GM19240 (cell line): Measurements from ENCODE around the gene SAYSD1.
"Not testable (repeated sequence)": the region's sequence is repeated elsewhere in the genome, so short reads cannot be mapped to it uniquely, and the experiment has no call there.

Source experiments
- DNase-seq: peaks from one replicate; pipeline ENCODE4 v3.0.0; 2011; ENCODE audit warnings: low spot score; ENCODE audit not compliant: insufficient read length

Gene SAYSD1, protein sequence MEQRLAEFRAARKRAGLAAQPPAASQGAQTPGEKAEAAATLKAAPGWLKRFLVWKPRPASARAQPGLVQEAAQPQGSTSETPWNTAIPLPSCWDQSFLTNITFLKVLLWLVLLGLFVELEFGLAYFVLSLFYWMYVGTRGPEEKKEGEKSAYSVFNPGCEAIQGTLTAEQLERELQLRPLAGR

DNA sequence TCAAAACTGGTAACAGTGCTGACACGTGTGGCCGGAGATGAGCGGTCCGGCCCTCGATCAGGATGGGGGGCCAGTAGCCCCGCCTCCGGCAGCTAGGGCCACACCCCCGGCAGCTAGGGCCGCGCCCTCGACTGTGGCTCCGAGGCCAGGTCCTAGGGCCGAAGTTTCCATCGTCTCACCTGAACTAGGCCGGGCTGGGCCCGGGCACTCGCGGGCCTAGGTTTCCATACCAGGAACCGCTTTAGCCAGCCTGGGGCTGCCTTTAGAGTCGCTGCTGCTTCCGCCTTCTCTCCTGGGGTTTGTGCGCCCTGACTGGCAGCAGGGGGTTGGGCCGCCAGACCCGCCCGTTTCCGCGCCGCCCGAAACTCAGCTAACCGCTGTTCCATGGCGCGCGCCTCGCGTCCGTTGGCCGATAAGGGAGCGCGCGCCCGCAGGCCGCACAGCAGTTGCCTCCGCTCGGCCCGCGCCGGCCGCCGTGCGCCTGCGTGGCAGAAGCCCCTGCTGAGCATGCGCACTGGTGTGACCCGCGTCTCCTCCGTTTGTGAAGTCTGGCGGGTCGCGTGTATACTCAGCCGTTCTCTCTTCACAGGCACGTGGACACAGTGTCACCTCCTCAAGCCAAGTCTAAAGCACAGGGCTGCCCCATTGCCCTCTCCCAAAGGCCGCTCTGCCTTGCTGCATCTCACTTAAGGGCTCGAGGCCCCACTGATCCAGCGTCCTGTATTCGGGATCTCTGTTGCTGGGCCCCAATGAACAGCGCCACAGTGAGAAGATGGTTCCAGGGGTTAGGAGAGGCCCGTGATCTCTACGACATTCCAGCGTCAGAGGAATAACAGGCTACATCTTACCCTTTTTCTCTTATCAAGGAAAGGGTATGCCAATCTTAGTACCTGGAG is at the start of gene SAYSD1:
Gene SAYSD1 (minus strand): TSS at position 483 of the 896 bp plus-strand sequence. CDS start 97 bp downstream, at position 386.
- DNase-seq = peak; percentile 90

DNA sequence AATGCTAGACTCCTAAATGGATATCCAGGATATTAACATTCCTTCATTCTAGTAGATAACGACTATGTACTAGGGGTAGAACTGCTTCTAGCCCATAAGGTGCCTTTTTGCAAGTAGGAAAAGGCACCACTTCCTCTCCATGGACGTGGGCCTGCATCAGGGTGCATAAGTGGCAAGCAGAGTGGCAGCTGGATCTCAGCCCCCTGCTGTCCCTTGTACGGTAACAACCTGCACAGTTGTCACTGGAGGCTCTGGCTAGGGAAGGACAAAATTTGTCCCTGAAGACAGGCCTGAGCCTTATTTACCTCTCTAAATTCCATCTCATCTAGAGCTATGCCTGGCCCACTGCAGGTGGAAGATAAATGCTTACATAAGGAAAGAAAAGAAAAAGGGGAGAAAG is 42.5 kb upstream of the SAYSD1 start:
- no peak for DNase-seq

DNA sequence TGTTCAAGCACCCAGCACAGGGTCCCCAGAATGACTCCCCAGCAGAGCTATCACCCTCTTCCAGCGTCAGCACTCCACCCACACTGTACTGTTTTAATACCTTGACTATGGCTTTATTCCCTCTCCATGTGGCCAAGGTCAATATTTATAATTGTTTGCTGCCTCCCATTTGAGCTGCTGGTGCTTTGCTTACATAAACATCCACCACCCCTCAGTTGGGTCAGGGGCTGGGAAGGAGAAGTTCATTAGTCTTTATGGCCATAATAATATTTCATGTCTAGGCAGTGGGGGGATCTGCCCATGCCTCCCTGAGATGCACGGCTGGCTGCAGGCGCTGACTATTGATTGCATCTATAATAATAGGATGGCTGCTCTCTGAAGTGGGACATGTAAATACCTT is 41.8 kb upstream of the SAYSD1 start:
- no peak for DNase-seq

DNA sequence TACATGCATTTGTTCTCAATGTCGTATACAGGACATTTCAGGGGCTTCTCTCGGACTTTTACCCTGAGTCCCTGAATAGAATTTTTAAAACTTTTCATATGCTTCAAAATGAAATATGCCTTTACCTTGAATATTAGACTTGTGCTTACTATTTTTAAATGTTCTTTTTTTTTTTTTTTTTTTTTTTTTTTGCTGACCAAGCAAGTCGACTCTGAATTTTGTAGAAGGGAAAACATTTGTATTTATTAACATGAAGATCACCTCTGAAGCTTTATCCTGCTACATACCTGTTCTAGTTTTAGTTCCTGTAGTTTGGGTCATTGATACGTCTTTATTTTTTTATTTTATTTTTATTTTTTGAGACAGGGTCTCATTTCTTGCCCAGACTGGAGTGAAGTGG is 39.7 kb upstream of the SAYSD1 start:
- DNase-seq = no peak

DNA sequence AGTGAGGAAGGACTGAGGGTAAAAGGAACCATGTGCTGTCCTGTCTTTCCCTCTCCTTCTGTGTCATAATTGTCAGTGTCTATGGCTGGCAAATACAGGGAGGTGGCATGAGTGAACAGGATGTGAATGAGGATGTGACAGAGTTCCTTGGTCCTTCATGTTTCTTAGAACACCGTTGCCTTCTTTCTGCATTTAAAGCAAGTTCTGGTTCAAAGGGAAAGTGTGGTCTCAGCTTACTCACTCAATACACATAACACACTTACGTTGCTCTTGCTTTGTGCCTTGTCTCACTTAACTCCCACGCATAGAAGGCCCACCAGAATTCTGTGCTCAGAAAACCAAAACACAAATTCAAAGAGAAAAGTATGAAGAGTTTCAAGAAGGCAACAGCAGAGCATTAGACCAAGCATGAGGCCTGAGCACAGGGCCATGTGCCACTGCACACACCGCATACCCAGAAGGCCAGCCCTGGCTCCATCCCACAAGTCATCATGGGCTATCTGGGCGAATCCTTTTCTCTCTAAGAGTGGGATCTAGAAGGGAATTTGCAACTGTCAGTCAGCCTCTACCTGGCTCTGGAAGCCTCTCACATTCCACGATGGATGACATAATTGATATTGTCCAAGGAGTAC is 38.9 kb upstream of the SAYSD1 start:
- no peak for DNase-seq

DNA sequence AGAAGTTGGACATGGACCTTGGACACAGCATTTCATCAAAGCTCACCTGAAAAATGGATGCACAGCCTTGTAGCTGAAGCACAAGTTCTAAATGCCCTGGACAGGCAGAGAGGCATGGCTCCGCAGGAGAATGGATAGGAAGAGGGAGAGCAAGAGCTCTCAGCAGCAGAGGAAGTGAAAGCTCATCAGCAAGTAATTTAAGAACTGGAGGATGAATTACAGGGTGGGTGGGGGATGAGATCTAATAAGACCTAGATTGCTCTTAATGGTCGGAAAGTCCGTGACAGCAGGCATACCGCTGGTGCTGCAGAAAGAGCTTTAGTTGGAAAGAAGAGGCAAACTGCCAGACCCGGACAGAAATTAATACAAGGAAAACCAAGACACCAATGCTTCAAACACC is 37.3 kb upstream of the SAYSD1 start:
- no peak for DNase-seq

DNA sequence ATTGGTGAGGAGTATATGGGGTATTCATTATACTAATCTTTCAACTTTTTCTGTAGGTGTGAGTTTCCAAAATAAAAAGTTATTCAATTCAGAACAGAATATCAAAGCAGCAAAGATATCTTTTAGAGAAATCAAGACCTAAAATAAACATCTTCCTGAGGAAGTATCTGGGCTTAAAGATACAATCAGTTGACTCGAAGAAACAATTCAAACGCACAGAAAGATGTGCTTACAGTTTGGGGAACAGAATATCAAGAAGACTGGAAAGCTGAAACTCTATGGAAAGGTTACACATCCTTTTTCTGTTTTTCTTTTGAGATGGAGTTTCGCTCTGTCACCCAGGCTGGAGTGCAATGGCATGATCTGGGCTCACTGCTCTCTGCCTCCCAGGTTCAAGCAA is 36.2 kb upstream of the SAYSD1 start:
- no peak for DNase-seq

DNA sequence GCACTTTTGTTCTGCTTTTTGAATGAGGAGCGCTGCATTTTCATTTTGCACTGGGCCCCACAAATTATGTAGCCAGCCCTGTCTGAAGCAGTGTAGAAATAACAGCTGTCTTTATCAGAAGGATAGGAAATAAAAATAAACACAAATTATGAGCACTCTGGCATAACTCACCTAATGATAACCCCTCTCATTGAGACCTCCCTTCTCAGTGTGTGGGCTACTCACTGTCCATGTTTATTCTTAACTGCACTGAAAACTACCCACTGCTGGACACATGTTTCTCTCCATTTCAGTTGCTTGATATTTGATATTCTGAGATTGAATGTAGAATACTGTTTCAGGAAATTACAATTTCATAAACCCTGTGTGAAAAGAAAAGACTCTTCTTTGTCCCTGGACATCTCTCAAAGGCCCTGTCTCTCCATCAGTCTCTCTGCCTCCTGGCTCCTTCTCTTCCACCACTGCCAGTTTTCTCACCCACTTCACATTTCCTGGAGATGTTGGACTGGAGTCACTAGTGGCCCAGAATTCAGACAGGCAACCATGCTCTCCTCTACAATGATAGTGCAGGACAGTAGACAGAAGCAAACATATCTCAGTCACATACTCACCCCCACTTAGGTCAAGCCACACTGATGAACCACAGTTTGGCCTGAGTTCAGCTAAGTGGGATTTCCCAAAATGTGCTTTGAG is 29.6 kb upstream of the SAYSD1 start:
- DNase-seq = no peak

DNA sequence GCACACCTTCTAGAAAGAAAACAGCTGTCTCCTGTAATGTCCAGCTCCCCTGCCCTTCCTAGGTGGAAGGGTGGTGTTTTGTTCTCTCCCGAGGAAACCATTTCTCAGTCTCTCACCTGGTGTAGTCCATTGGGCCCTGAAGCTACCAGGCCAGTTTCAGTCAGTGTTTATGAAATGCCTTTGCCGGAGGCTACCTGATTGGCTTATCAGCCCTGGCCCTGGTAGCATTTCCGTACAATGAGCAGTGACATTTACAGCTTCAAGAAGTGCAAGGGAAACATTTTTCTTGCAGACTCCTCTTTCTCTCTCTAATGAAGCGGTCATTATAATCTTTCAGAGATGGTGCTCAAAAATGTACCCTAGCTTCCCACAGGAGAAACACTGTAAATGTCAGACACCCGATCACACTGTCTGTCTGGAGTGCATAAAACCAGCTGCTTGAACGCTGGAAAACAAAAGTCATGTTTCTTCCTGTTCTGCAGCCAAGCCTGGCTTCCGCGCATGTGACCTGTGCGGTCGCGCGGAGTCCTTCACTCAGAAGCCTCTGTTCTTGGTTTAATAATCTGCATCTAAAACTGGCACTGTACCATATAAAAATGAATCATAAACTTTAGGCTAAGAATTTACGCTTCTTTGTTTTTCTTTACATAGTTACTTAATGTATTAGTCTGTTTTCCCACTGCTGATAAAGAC is 28.4 kb upstream of the SAYSD1 start:
- no peak for DNase-seq

DNA sequence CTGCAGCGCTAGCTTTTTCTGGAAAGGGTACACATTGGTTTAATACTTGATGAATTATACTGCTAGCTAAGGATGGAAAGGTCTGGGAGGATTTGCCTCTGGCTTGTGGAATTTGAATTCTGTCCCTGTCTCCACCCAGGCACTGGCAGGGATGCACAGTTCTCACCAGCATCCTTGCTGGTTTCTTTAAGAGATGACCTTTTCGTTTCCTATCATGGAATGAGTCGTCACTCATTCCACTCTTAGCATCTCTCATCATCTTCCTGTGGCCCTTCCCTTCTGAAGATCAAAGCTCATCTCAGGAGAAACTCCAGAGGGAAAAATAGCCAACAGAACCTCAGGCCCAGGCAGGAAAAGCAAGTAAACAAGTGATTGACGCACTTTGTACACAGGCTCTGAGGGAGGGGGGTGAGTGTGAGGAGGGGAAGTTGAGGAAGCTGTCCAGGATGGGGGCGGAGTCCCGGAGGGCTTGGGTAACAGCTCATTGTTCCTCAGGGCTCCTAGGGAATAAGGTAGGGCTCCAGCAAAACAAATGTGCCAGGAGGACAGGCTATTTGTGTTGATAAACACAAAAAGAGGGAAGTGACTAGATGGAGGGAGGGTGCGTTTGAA is 25.7 kb upstream of the SAYSD1 start:
- no peak for DNase-seq

DNA sequence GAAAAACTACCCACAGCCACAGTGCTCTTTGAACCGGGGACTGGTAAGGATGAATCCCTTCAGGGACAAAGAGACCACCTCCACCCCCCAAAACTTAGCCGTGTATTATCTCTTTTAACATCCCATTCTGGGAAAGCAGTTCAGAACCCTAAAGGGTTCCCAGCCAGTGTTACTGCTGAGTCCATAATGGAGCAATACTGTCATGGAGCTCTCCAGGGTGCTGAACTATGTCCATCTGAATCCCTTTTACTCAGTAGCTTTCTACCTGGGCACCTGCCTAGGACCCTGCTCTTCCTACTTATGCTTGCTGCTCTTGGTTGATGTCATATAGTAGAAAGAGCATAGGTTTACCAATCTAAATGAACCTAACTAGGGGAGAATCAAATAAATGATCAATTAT is 22.3 kb upstream of the SAYSD1 start:
- no peak for DNase-seq

DNA sequence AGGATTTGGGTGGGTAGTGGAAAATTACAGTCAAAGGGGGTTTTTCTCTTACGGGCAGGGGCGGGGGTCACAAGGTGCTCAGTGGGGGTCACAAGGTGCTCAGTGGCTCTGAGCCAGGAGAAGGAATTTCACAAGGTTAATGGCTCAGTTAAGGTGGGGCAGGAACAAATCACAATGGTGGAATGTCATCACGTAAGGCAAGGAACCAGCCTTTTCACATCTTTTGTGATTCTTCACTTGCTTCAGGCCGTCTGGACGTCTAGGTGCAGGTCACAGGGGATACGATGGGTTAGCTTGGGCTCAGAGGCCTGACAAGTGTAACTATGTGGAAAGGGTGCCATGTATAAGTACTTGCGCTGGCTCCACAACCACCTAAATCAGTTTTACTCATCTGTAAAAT is 21.2 kb upstream of the SAYSD1 start:
- DNase-seq = not testable (repeated sequence)

DNA sequence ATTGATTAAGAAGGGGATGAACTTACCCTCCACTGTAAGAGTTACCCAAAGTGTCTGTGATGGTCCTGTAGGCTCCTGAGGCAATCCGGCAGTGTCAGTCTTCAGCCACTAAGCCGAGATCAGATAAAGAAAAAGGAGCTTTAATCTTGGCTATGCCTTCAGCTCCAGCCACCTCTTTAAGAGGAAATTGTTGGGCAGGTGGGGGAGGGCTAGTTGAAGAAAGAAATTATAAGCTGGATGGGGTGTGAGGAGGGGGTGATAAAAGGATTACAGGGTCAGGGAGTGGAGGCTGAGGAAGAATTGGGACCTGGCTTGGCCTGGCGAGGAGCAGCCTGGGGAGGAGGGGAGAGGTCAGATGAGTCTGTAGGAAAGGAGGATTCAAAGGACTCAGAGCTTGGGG is 19.8 kb upstream of the SAYSD1 start:
- not testable (repeated sequence) for DNase-seq

DNA sequence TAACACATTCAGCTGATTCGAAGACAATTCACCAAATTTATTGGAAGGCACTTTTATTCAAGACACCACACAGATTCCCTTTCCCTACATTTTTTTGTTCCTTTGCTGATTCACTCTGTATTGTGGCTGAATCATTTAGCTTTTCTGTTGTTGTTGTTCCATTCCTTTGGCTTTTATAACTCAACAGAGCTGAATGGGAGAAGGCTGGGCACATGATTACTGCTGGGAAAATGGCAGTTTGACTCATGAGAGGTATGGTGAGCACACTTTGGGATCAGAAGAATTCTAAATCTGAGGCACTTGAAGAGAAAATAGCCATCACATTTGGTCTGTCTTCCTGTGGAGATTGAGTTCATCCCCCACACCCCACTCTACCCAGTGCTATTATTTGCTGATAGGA is 15.7 kb upstream of the SAYSD1 start:
- DNase-seq = no peak

DNA sequence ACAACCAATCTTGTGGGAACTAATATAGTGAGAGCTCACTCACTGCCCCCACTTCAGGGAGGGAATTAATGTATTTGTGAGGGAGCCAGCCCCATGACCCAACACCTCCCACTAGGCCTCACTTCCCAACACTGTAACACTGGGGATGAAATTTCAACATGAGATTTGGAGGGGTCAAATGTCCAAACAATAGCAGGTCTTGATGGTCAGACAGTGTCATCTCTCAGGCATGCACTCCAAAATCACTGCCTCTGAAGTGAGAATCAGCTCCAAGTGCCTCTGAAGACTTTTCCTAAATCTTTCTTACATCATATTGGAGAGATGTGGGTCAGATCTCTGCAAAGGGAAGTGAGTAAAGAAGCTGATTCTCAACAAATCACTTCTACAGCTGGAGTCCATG is 13.8 kb upstream of the SAYSD1 start:
- no peak for DNase-seq

DNA sequence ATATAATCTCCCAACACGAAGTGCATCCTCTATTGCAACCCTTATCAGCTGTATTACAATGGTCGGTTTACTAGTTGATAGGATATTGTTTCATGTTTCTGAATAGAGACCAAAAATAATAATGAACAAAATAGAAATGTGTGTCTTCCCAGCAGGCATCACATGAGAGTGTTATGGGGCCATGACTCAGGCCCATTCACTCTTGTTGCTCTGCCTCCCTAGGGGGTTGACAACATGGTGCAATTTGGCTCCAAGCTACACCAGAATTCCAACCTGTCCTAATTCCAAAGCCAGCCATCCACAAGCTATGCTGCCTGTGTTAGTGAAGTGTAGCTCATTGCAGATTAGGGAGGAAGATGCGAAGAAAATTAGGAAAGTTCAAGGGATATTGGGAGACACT is 13.1 kb upstream of the SAYSD1 start:
- no peak for DNase-seq

DNA sequence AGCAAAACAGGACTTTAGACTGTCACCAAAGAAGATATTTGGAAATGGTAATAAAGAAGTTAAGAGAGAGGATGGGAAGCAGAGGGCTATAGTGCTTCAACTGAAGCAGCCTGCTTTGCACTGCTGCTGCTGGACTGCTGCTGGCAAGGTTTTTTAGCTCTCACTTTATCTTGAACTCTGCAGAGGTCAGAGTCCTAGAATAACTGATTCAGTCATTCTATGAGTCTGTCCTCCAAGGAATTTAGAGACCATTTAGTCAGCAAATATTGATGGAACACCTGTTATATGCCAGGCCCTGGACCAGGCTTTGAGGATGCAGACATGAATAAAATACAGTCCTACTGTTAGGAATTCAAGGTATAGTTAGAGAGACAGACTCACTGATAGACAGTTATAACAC is 9.1 kb upstream of the SAYSD1 start:
- DNase-seq = no peak

DNA sequence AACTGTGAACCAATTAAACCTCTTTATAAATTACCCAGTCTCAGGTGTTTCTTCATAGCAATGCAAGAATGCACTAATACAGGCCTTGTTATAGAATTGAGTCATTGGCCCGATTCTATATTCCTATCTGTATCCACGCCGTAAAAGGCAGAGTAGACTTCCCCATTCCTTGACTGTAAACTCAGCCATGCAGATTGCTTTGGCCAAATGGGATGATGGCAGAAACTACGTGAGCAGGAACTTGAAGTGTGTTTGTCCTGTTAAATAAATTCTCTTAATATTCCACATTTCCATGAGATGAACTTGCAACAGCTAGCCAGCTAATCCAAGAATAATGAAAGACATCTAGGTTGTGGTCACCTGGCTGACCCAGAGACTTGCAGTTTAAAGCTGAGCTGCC is 3.9 kb upstream of the SAYSD1 start:
- no peak for DNase-seq

DNA sequence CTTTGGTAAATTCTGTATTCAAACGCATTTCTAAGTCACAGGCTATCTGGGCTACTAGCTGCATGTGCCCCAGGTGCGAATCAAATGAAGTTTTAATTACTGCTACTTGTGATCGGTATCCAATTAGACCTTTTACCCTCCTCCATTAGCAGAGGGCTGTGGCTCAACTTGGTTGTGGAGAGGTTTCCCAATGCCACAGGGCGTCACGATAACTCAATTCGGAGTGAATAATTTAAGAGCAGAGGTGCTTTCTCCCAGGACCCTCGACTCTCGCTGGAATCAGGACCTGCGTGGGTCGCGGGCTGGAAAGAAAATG is 640 bp downstream of the SAYSD1 start:
- DNase-seq = no peak

DNA sequence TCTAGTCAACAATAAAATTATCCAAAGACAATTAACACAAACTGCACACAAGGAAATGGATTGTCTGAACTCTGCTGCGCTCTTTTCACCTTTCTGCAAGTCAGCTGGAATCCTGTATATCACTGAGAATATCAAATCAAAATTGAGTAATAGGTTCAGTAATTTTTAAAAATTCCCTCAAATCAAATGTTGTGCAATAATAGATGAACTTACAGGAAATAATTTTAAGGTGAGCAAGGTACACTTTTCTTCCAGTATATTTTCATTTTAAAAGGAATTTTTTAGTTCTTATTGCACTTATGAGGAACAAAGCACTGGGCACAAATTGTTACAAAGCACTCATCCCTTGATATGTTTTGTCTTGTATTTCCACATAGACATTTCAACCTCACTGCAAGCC is 1.2 kb downstream of the SAYSD1 start:
- DNase-seq = no peak

DNA sequence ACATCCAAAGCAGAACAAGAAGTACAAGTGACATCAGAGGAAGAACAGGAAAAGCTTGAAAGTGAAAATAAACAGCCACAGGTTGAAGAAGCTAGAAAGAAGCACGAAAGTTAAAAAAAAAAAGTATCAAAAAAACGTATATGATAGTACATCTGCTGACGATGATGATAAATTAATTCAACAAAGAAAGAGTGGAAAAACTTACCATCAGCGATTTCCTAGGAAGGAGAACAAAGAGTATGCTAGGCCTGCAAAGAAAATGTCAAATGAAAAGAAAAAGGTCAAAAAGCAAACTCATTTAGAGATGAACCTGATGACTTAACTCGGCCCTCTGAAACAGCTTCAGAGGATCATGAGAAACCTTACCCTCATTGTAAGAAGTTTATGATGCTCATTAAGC is 3.7 kb downstream of the SAYSD1 start:
- DNase-seq = no peak
